B cell (primary cell): ENCODE measurements around the gene PTPRE. TPM values are rescaled to one million over a fixed set of nuclear protein-coding genes. Genes with fewer than 3 reads are reported as not detected.

ENCODE experiments used
- ATAC-seq: fragments of 200-7000 bp; cut with Tn5 transposase; one replicate; pipeline ENCODE4 v1.10.0; 2021; ENCODE audit warnings: low read depth, mild to moderate bottlenecking, moderate number of reproducible peaks, moderate library complexity
- CTCF ChIA-PET: fragments of 350-600 bp; sonication (Branson Sonifier 250); formaldehyde crosslinking; loops from one replicate; lab custom pipeline; 2021; ENCODE audit warnings: antibody characterized with exemption, inconsistent platforms; lab: Charles Lee
- POLR2A ChIA-PET: fragments of 350-600 bp; sonication (Branson Sonifier 250); formaldehyde crosslinking; loops from one replicate; lab custom pipeline; 2021; ENCODE audit warnings: antibody characterized with exemption; lab: Charles Lee
- DNase-seq: peaks from one replicate; pipeline ENCODE4 v3.0.0; 2013
- H2AFZ ChIP-seq: 2 replicates; pipeline ENCODE4 v1.6.1; 2012; ENCODE audit warnings: mild to moderate bottlenecking, low read depth, low read length; ENCODE audit not compliant: insufficient read depth, poor library complexity, severe bottlenecking
- H3K27ac ChIP-seq, 2 donors: 1 replicate in 1 of 2; 2 replicates in 1 of 2; pipeline ENCODE4 v1.5.1; 2012 to 2013; ENCODE audit warnings: low read length in 2 of 2, mild to moderate bottlenecking in 2 of 2, moderate library complexity in 1 of 2
- H3K27me3 ChIP-seq, 4 experiments: fragments of 200-600 bp in 1 of 4; sonication (generic) in 1 of 4; replicated peaks in 1 of 4; 1 replicate in 2 of 4; 2 replicates in 2 of 4; pipeline versions ENCODE4 v1.6.1 to v1.7.0; 2013 to 2016; ENCODE audit warnings: low read length in 3 of 4, mild to moderate bottlenecking in 2 of 4, mixed read lengths in 1 of 4, moderate library complexity in 1 of 4; ENCODE audit not compliant: insufficient read depth in 4 of 4, control insufficient read depth in 3 of 4; ENCODE audit errors: control extremely low read depth in 1 of 4
- H3K36me3 ChIP-seq, 2 experiments: replicated peaks in 1 of 2; 1 replicate in 1 of 2; 2 replicates in 1 of 2; pipeline versions ENCODE4 v1.6.1 to v1.7.1; 2013; ENCODE audit warnings: low read length in 1 of 2; ENCODE audit not compliant: insufficient read depth in 2 of 2, control insufficient read depth in 1 of 2; ENCODE audit errors: control extremely low read depth in 1 of 2, extremely low read depth in 1 of 2
- H3K4me1 ChIP-seq, 2 donors: fragments of 200-600 bp in 1 of 2; sonication (generic) in 1 of 2; 1 replicate in 1 of 2; 2 replicates in 1 of 2; pipeline versions ENCODE4 v1.5.1 to v1.6.1; 2013 to 2017; ENCODE audit warnings: low read length in 2 of 2; ENCODE audit not compliant: control insufficient read depth in 2 of 2, insufficient read depth in 2 of 2
- H3K4me2 ChIP-seq: replicated peaks from 2 replicates; pipeline ENCODE3; 2012; ENCODE audit warnings: mild to moderate bottlenecking, low read depth, low read length; ENCODE audit not compliant: poor library complexity, severe bottlenecking
- H3K4me3 ChIP-seq, 5 experiments: fragments of 200-600 bp in 1 of 5; sonication (generic) in 1 of 5; 1 replicate in 3 of 5; 2 replicates in 2 of 5; pipeline versions ENCODE4 v1.5.1 to v1.7.0; 2011 to 2016; ENCODE audit warnings: low read length in 4 of 5, mild to moderate bottlenecking in 4 of 5, low read depth in 2 of 5, control low read depth in 1 of 5, moderate library complexity in 1 of 5; ENCODE audit not compliant: insufficient read depth in 1 of 5; ENCODE audit errors: control extremely low read depth in 1 of 5, extremely low read depth in 1 of 5
- H3K79me2 ChIP-seq: fragments of 200-600 bp; sonication (generic); one replicate; pipeline ENCODE4 v1.6.0; 2016; ENCODE audit warnings: low read length; ENCODE audit not compliant: control insufficient read depth, insufficient read depth
- H3K9ac ChIP-seq: fragments of 200-600 bp; sonication (generic); 2 replicates; pipeline ENCODE4 v1.6.1; 2017; ENCODE audit warnings: mild to moderate bottlenecking, low read length, moderate library complexity
- H3K9me3 ChIP-seq, 3 donors: one replicate each; pipeline versions ENCODE4 v1.6.1 to v1.7.1; 2013; ENCODE audit warnings: low read length in 2 of 3; ENCODE audit not compliant: control insufficient read depth in 2 of 3, insufficient read depth in 1 of 3; ENCODE audit errors: control extremely low read depth in 1 of 3
- H4K20me1 ChIP-seq: 2 replicates; pipeline ENCODE4 v1.6.0; 2012; ENCODE audit warnings: mild to moderate bottlenecking, low read length; ENCODE audit not compliant: insufficient read depth, control insufficient read depth, poor library complexity, severe bottlenecking
- H3K27ac Mint-ChIP-seq: one replicate; pipeline ENCODE4 v1.8.0; 2021; ENCODE audit warnings: mixed read lengths
- H3K27me3 Mint-ChIP-seq: one replicate; pipeline ENCODE4 v1.8.0; 2021; ENCODE audit warnings: mixed read lengths
- H3K4me1 Mint-ChIP-seq: one replicate; pipeline ENCODE4 v1.8.0; 2021; ENCODE audit warnings: mixed read lengths
- H3K4me3 Mint-ChIP-seq: one replicate; pipeline ENCODE4 v1.8.0; 2021; ENCODE audit warnings: mixed read lengths
- H3K9me3 Mint-ChIP-seq: one replicate; pipeline ENCODE4 v1.8.0; 2022; ENCODE audit warnings: mixed read lengths; ENCODE audit not compliant: insufficient read depth
- EZH2 ChIP-seq: IDR thresholded peaks from 2 replicates; pipeline ENCODE4 v1.6.1; 2012; ENCODE audit warnings: borderline replicate concordance, low read depth, mild to moderate bottlenecking, moderate library complexity, low read length; ENCODE audit not compliant: insufficient read depth, poor library complexity, severe bottlenecking
- WGBS: methylation state at CpG from one replicate; pipeline ENCODE4 v1.1.5; 2013; ENCODE audit warnings: missing lambda C conversion rate; ENCODE audit not compliant: insufficient coverage; 5-methylcytosine and 5-hydroxymethylcytosine counted together
- intact Hi-C: fragments of 100-400 bp; cut with micrococcal nuclease; formaldehyde crosslinking; loops from one replicate; pipeline ENCODE4 v1.10.0; 2022
- polyA plus RNA-seq: library from polyadenylated mRNA; depleted of rRNA; stranded (reverse); fragments of >200 nt; gene quantifications from 2 replicates; pipeline ENCODE4 v1.2.3, GENCODE V29; 2012
- total RNA-seq, 2 donors: library from RNA; stranded (reverse); fragments of 120-200 nt in 1 of 2; gene quantifications; 1 replicate in 1 of 2; 2 replicates in 1 of 2; pipeline versions ENCODE4 v1.2.3 to v1.2.4, GENCODE V29; 2013 to 2022
- TF ChIP-seq, protein P1 (sequence below): fragments of 200-600 bp; IDR thresholded peaks from one replicate; pipeline ENCODE4 v1.8.0; 2022; ENCODE audit warnings: antibody characterized with exemption, mild to moderate bottlenecking

The PTPRE gene
- total and polyA plus RNA-seq, 2 donors (not counting 1 experiment from before 2014, with no cell fraction given) = 6.6 to 32.7 TPM

DNA sequence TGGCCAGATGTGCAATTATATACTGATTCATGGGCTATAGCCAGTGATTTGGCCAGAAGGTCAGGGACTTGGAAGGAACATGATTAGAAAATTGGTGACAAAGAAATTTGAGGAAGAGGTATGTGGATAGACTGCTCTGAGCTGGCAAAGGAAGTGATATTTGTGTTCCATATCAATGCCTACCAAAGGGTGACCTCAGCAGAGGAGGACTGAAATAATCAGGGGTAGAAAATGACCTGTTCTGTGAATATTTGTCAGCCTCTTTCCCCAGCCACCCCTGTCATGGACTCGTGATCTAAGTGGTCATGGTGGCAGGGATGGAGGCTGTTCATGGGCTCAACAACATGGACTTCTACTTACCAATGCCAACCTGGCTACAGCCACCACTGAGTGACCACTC lies 47.0 kb downstream of the PTPRE start:
- TF ChIP-seq, protein P1, sequence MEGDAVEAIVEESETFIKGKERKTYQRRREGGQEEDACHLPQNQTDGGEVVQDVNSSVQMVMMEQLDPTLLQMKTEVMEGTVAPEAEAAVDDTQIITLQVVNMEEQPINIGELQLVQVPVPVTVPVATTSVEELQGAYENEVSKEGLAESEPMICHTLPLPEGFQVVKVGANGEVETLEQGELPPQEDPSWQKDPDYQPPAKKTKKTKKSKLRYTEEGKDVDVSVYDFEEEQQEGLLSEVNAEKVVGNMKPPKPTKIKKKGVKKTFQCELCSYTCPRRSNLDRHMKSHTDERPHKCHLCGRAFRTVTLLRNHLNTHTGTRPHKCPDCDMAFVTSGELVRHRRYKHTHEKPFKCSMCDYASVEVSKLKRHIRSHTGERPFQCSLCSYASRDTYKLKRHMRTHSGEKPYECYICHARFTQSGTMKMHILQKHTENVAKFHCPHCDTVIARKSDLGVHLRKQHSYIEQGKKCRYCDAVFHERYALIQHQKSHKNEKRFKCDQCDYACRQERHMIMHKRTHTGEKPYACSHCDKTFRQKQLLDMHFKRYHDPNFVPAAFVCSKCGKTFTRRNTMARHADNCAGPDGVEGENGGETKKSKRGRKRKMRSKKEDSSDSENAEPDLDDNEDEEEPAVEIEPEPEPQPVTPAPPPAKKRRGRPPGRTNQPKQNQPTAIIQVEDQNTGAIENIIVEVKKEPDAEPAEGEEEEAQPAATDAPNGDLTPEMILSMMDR = no peak
- TF ChIP-seq EZH2 = no peak

DNA sequence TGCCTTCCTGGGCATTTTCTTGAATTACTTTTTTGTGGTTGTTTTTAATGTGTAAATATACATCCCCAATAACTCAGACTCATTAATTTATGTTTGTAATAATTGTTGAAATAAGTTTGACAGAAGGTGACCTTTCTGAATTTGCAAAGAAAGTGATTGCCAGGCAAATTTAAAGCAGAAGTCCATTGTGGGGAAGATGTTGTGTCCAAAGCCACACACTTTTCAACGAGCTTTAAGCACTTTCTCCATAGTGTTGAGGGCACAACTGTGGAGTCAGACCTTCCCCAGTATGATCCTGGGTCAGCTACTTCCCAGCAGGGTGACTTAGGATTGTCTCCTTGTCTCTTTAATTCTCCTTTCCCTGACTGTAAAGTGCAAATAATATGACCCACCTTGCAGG lies 52.5 kb downstream of the PTPRE start:
- DNase-seq (no peak), ATAC-seq (no peak)
- no peaks in the 10 kb centered on the region for H3K79me2 ChIP-seq
- H2AFZ ChIP-seq = no peak overlapping the region
- Mint-ChIP-seq H3K4me3 (no peak overlapping the region), H3K27ac (no peak overlapping the region), H3K27me3 (peaks cover 26% of the 10 kb centered on the region), H3K4me1 (no peaks in the 10 kb centered on the region), H3K9me3 (peaks cover 2% of the 10 kb centered on the region)
- no peaks in the 10 kb centered on the region for H3K36me3 ChIP-seq
- no peaks in the 10 kb centered on the region for H3K4me1 ChIP-seq
- 63% methylated on average over 1 of the region's 1 CpG for WGBS
- H3K4me2 ChIP-seq = no peak overlapping the region
- TF ChIP-seq, protein P1 = no peak
- no peak for TF ChIP-seq EZH2
- ChIA-PET POLR2A (no interaction called here), CTCF (no interaction called here)
- peaks cover 0 to 2% (median 0%) of the 10 kb centered on the region in 4 experiments for H3K27me3 ChIP-seq
- H4K20me1 ChIP-seq = no peaks in the 10 kb centered on the region
- H3K4me3 ChIP-seq = no peak overlapping the region
- peaks cover 0 to 3% (median 0%) of the 10 kb centered on the region in 3 donors for H3K9me3 ChIP-seq
- H3K9ac ChIP-seq = no peak overlapping the region
- intact Hi-C loops = no loop called here
- H3K27ac ChIP-seq = no peak overlapping the region

More for the DNA sequence above, 47.0 kb downstream of the PTPRE start:
- peaks cover 2% of the 10 kb centered on the region for H3K9me3 Mint-ChIP-seq
- ChIA-PET POLR2A (no interaction called here), CTCF (no interaction called here)
- no peaks in the 10 kb centered on the region for H3K27me3 ChIP-seq
- peaks cover 0 to 3% (median 0%) of the 10 kb centered on the region in 3 donors for H3K9me3 ChIP-seq
- no peaks in the 10 kb centered on the region for H3K4me1 ChIP-seq
- no peak overlapping the region for H3K4me3 Mint-ChIP-seq
- no peak overlapping the region for H3K4me3 ChIP-seq
- H3K4me2 ChIP-seq = no peak overlapping the region
- ATAC-seq = no peak
- H3K9ac ChIP-seq = no peak overlapping the region
- H2AFZ ChIP-seq = no peak overlapping the region
- no peaks in the 10 kb centered on the region for H3K36me3 ChIP-seq
- no peak overlapping the region for H3K27ac Mint-ChIP-seq
- no peaks in the 10 kb centered on the region for H4K20me1 ChIP-seq
- WGBS = no CpG with 5 or more reads among the region's 1 CpG
- intact Hi-C loops = no loop called here
- H3K79me2 ChIP-seq = no peaks in the 10 kb centered on the region
- peaks cover 6% of the 10 kb centered on the region for H3K27me3 Mint-ChIP-seq
- no peak overlapping the region for H3K27ac ChIP-seq
- H3K4me1 Mint-ChIP-seq = no peaks in the 10 kb centered on the region
- no peak for DNase-seq
